ENCODE results near the gene LETM1. TPM values are rescaled to one million over a fixed set of nuclear protein-coding genes. Genes with fewer than 3 reads are reported as not detected.

LETM1 gene
- total and polyA plus RNA-seq, 8 donors = 5.3 to 255 (median 52.1) TPM

DNA sequence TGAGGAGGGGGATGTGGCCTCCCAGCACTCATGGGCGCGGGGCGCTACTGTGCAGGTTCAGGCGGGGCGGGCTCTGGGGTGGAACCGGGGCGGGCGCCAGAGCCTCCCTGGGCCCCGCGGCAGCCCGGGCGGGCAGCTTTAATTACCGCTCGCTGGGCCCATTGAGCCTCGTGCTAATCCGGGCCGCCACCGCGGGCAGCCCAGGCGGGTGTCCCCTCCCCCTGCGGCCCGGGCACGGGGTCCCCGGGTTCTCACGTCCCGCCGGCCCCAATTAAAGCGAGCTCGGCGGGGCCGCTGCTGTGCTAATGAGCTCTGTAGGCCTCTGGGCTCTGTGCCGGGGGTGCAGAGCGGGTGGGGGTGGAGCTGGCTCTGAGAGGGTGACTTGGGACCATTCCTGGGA lies 85.7 kb downstream of the LETM1 start:
- H3K4me3 ChIP-seq = no peak overlapping the region
- no peaks in the 10 kb centered on the region for H3K9me3 ChIP-seq
- H3K36me3 ChIP-seq = no peaks in the 10 kb centered on the region
- peaks cover 12 to 39% (median 35%) of the 10 kb centered on the region in 4 donors for H3K4me1 ChIP-seq
- DNase-seq = no peak
- TF ChIP-seq, protein P1, sequence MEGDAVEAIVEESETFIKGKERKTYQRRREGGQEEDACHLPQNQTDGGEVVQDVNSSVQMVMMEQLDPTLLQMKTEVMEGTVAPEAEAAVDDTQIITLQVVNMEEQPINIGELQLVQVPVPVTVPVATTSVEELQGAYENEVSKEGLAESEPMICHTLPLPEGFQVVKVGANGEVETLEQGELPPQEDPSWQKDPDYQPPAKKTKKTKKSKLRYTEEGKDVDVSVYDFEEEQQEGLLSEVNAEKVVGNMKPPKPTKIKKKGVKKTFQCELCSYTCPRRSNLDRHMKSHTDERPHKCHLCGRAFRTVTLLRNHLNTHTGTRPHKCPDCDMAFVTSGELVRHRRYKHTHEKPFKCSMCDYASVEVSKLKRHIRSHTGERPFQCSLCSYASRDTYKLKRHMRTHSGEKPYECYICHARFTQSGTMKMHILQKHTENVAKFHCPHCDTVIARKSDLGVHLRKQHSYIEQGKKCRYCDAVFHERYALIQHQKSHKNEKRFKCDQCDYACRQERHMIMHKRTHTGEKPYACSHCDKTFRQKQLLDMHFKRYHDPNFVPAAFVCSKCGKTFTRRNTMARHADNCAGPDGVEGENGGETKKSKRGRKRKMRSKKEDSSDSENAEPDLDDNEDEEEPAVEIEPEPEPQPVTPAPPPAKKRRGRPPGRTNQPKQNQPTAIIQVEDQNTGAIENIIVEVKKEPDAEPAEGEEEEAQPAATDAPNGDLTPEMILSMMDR (IDR thresholded peaks at IDR 0.05) = no peak
- TF ChIP-seq POLR2AphosphoS5 (IDR thresholded peaks at IDR 0.05) = no peak
- no peak for TF ChIP-seq POLR2A (IDR thresholded peaks at IDR 0.05)
- peaks cover 0 to 83% (median 10%) of the 10 kb centered on the region in 3 donors for H3K27me3 ChIP-seq
- 31 to 83% (median 57%) methylated on average over 16 to 33 of the region's 33 CpGs for WGBS, 5 donors
- no peak overlapping the region for H3K27ac ChIP-seq
- intact Hi-C loops (cut with DNase I; ENCODE audit: low total_unique reads) = no loop called here

DNA sequence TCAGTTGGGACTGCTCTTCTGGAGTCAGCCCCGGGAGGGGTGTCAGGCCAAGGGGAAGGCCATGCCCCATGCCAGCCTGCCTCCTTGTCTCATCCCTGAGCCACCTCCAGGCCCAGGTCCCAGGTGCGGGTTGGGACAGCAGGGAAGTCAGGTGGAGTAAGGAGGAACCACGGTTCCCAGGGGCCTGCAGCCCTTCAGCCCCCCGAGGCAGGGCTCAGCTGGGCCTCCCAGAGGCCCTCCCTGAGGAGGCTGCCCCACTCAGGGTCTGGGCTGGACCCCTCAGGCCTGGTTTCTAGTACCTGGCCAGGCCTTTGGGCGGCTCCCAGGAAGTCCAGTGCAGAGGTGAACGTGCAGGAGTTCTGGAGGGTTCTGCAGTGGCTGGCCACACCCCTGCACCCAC lies 86.3 kb downstream of the LETM1 start:
- no peak overlapping the region for H3K4me3 ChIP-seq
- TF ChIP-seq, protein P1 (IDR thresholded peaks at IDR 0.05) = no peak
- TF ChIP-seq EP300 (IDR thresholded peaks at IDR 0.05) (no peak), POLR2AphosphoS5 (IDR thresholded peaks at IDR 0.05) (no peak), POLR2A (IDR thresholded peaks at IDR 0.05) (no peak)
- no peak overlapping the region for H3K27ac ChIP-seq
- no peaks in the 10 kb centered on the region for H3K9me3 ChIP-seq
- DNase-seq = no peak
- peaks cover 0 to 88% (median 10%) of the 10 kb centered on the region in 3 donors for H3K27me3 ChIP-seq
- no peaks in the 10 kb centered on the region for H3K36me3 ChIP-seq
- intact Hi-C loops (cut with DNase I; ENCODE audit: low total_unique reads) = no loop called here
- 76 to 94% (median 76%) methylated on average over 3 to 6 of the region's 6 CpGs for WGBS, 5 donors
- peaks cover 12 to 39% (median 35%) of the 10 kb centered on the region in 4 donors for H3K4me1 ChIP-seq

DNA sequence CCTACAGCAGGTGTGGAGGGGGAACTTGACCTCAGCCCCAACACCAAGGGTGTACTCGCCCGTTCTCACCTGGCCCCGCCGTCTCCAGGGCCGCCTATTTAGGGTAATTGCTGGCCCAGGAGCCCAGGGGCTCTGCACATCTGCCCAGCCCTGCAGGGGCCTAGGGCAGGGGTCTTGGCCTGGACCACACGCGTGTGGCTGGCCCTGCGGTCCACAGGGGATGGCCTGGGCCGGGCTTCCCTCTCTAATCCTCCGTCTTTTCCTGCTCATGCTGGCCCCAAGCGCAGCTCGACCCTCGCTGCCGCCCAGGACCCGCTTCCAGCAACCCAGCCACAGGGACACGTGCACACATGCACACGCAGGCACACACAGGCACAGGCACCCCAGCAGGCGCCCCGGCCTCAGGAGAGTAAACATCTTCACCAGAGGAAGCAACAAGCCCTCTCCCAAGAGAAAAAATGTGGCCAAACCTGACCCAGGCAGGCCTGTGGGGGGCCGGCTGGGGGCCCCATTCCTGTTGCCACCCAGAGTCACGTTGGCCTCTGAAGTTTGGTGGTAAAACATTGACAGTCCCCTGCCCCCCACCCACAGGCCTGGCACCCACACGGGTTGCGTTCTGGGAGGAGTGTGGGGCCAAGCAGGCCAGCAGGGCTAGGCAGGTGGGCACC lies 87.5 kb downstream of the LETM1 start:
- Histone ChIP-seq H3K27ac (no peak overlapping the region), H3K4me3 (no peak overlapping the region), H3K27me3 (peaks cover 0 to 98% (median 10%) of the 10 kb centered on the region in 3 donors), H3K4me1 (peaks cover 18 to 45% (median 43%) of the 10 kb centered on the region in 4 donors), H3K36me3 (no peaks in the 10 kb centered on the region), H3K9me3 (no peaks in the 10 kb centered on the region)
- 49 to 72% (median 51%) methylated on average over 14 to 23 of the region's 23 CpGs for WGBS, 5 donors
- intact Hi-C loops (cut with DNase I; ENCODE audit: low total_unique reads) = no loop called here
- TF ChIP-seq, protein P1 (IDR thresholded peaks at IDR 0.05) = no peak
- no peak for TF ChIP-seq POLR2AphosphoS5 (IDR thresholded peaks at IDR 0.05)
- TF ChIP-seq POLR2A (IDR thresholded peaks at IDR 0.05) = no peak
- no peak for TF ChIP-seq EP300 (IDR thresholded peaks at IDR 0.05)
- DNase-seq = peak in 1 of 2 donors; percentile 90

DNA sequence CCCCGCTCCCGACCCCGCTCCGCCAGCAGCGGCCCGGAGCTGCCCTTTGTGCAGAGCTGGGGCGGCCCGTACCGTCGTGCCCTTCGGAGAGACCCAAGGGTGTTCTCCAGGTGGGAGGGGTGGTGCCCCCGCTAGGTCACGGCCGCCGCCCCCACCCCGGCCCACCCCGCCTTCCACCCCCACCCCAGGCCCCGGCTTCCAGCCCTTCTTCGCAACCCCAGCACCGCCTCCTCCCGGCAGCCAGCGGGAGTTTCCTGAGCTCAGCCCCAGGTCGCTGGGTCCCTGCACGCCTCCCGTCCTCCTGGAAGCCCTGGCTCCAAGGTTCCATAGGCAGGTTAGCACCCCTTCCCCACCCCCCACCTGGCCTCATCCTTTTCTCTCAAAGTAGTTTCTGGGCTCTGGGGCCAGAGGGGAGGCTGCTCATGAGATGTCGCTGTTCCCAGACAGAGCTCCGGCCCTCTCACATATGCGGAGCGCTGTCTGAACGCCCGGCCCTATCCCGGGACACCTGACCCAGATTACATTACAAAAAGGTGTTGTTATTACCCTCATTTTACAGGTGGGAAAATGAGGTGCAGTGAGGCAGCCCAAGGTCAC lies 88.1 kb downstream of the LETM1 start:
- intact Hi-C loops (cut with DNase I; ENCODE audit: low total_unique reads) = no loop called here
- H3K4me3 ChIP-seq = peak overlapping the region; percentile 39 to 52 (median 46)
- 17 to 46% (median 30%) methylated on average over 8 to 32 of the region's 32 CpGs; no CpG with 5 or more reads in 1 of the 5 donors for WGBS, 5 donors
- TF ChIP-seq POLR2A (IDR thresholded peaks at IDR 0.05) = no peak
- TF ChIP-seq, protein P1 (IDR thresholded peaks at IDR 0.05) = peak in 1 of 7 experiments; percentile 23
- peak; percentile 47 to 89 for DNase-seq
- H3K27me3 ChIP-seq = peaks cover 0 to 98% (median 14%) of the 10 kb centered on the region in 3 donors
- no peaks in the 10 kb centered on the region for H3K36me3 ChIP-seq
- peaks cover 23 to 51% (median 48%) of the 10 kb centered on the region in 4 donors for H3K4me1 ChIP-seq
- H3K27ac ChIP-seq = no peak overlapping the region
- no peaks in the 10 kb centered on the region for H3K9me3 ChIP-seq

All from stomach (tissue), 9 donors.